Mesendoderm (in vitro differentiated cells): Measurements from ENCODE around the gene NRAP.

Source experiments
- DNase-seq: peaks from one replicate; pipeline ENCODE4 v3.0.0; 2013
- H2AK5ac ChIP-seq: 2 replicates; pipeline ENCODE4 v1.6.1; 2013; ENCODE audit warnings: low read length, inconsistent platforms
- H2BK120ac ChIP-seq: 2 replicates; pipeline ENCODE4 v1.6.1; 2013; ENCODE audit warnings: low read depth, mild to moderate bottlenecking, low read length, moderate library complexity, mixed read lengths
- H2BK15ac ChIP-seq: replicated peaks from 2 replicates; pipeline ENCODE4 v1.6.1; 2013; ENCODE audit warnings: low read depth, mild to moderate bottlenecking, moderate library complexity
- H2BK5ac ChIP-seq: 2 replicates; pipeline ENCODE4 v1.6.1; 2013; ENCODE audit warnings: low read length, inconsistent platforms
- H3K18ac ChIP-seq: 2 replicates; pipeline ENCODE4 v1.6.1; 2013; ENCODE audit warnings: mild to moderate bottlenecking, low read length, mixed read lengths
- H3K23ac ChIP-seq: one replicate; pipeline ENCODE4 v1.6.1; 2013; ENCODE audit warnings: low read length
- H3K27ac ChIP-seq: 2 replicates; pipeline ENCODE4 v1.5.1; 2013; ENCODE audit warnings: low read depth, mild to moderate bottlenecking, inconsistent platforms, low read length, moderate library complexity
- H3K27me3 ChIP-seq: 2 replicates; pipeline ENCODE4 v1.6.1; 2013; ENCODE audit warnings: low read length, control low read depth, mild to moderate bottlenecking, inconsistent platforms; ENCODE audit not compliant: insufficient read depth, poor library complexity
- H3K36me3 ChIP-seq: 2 replicates; pipeline ENCODE4 v1.6.1; 2013; ENCODE audit warnings: low read length, inconsistent platforms; ENCODE audit not compliant: control insufficient read depth, insufficient read depth
- H3K4ac ChIP-seq: one replicate; pipeline ENCODE4 v1.6.1; 2013; ENCODE audit warnings: low read depth, mild to moderate bottlenecking, low read length, moderate library complexity
- H3K4me1 ChIP-seq: 2 replicates; pipeline ENCODE4 v1.6.1; 2013; ENCODE audit warnings: low read depth, low read length, inconsistent platforms; ENCODE audit not compliant: control insufficient read depth
- H3K4me2 ChIP-seq: 2 replicates; pipeline ENCODE4 v1.6.1; 2013; ENCODE audit warnings: low read length
- H3K4me3 ChIP-seq: 2 replicates; pipeline ENCODE4 v1.5.1; 2013; ENCODE audit warnings: mild to moderate bottlenecking, low read length
- H3K56ac ChIP-seq: one replicate; pipeline ENCODE4 v1.6.1; 2013; ENCODE audit warnings: low read length
- H3K79me1 ChIP-seq: 2 replicates; pipeline ENCODE4 v1.6.1; 2013; ENCODE audit warnings: low read length, inconsistent platforms
- H3K79me2 ChIP-seq: 2 replicates; pipeline ENCODE4 v1.6.1; 2013; ENCODE audit warnings: mild to moderate bottlenecking, low read length; ENCODE audit not compliant: control insufficient read depth, insufficient read depth
- H3K9ac ChIP-seq: 2 replicates; pipeline ENCODE4 v1.6.1; 2013; ENCODE audit warnings: low read length, inconsistent platforms
- H4K5ac ChIP-seq: one replicate; pipeline ENCODE4 v1.6.1; 2013; ENCODE audit warnings: low read length
- H4K8ac ChIP-seq: one replicate; pipeline ENCODE4 v1.6.1; 2013; ENCODE audit warnings: low read depth, mild to moderate bottlenecking, control low read depth, low read length, moderate library complexity
- WGBS: extraction: QIAGEN DNeasy Blood & Tissue Kit; methylation state at CpG from one replicate; pipeline ENCODE4 v1.1.7; 2013; ENCODE audit warnings: low lambda C conversion rate, missing lambda C conversion rate; ENCODE audit not compliant: insufficient coverage; ENCODE audit errors: extremely low coverage; 5-methylcytosine and 5-hydroxymethylcytosine counted together

The NRAP gene

GRCh38 chr10:113644185-113645120 is 19.4 kb downstream of the NRAP start:
- Histone ChIP-seq H3K18ac (no peak overlapping the region), H4K8ac (no peak overlapping the region), H4K5ac (no peak overlapping the region), H3K4me1 (no peaks in the 10 kb centered on the region), H3K23ac (no peak overlapping the region), H2BK5ac (no peak overlapping the region), H3K56ac (no peak overlapping the region), H3K4me2 (no peak overlapping the region), H3K27me3 (no peaks in the 10 kb centered on the region), H2BK120ac (no peak overlapping the region), H3K9ac (no peak overlapping the region), H3K79me2 (no peaks in the 10 kb centered on the region), H3K4me3 (no peak overlapping the region), H3K4ac (no peak overlapping the region), H2AK5ac (no peak overlapping the region), H2BK15ac (no peak overlapping the region), H3K36me3 (no peaks in the 10 kb centered on the region), H3K27ac (no peak overlapping the region), H3K79me1 (no peaks in the 10 kb centered on the region)
- DNase-seq = peak; percentile 50
- WGBS = no CpG with 5 or more reads among the region's 7 CpGs

- Histone ChIP-seq H2BK5ac (no peak overlapping the region), H2BK15ac (no peak overlapping the region), H3K79me1 (no peaks in the 10 kb centered on the region), H4K8ac (no peak overlapping the region), H3K56ac (no peak overlapping the region), H3K36me3 (no peaks in the 10 kb centered on the region), H2BK120ac (no peak overlapping the region), H2AK5ac (no peak overlapping the region), H3K4me1 (no peaks in the 10 kb centered on the region), H3K23ac (no peak overlapping the region), H3K27me3 (no peaks in the 10 kb centered on the region), H4K5ac (no peak overlapping the region), H3K18ac (no peak overlapping the region), H3K27ac (no peak overlapping the region), H3K9ac (no peak overlapping the region), H3K4me3 (no peak overlapping the region), H3K4me2 (no peak overlapping the region), H3K4ac (no peak overlapping the region), H3K79me2 (no peaks in the 10 kb centered on the region)
- no CpG with 5 or more reads among the region's 4 CpGs for WGBS
- no peak for DNase-seq
These were observed 20.7 kb downstream of the NRAP start for GRCh38 chr10:113643183-113643582.

- no peak overlapping the region for H2BK120ac ChIP-seq
- H3K27me3 ChIP-seq = no peaks in the 10 kb centered on the region
- WGBS = no CpG with 5 or more reads among the region's 4 CpGs
- H3K4ac ChIP-seq = no peak overlapping the region
- H3K27ac ChIP-seq = no peak overlapping the region
- no peaks in the 10 kb centered on the region for H3K36me3 ChIP-seq
- H4K8ac ChIP-seq = no peak overlapping the region
- H3K4me1 ChIP-seq = no peaks in the 10 kb centered on the region
- H3K9ac ChIP-seq = no peak overlapping the region
- DNase-seq = no peak
- no peak overlapping the region for H3K4me2 ChIP-seq
- H3K56ac ChIP-seq = no peak overlapping the region
- H2AK5ac ChIP-seq = no peak overlapping the region
- no peak overlapping the region for H2BK5ac ChIP-seq
- no peaks in the 10 kb centered on the region for H3K79me1 ChIP-seq
- H3K18ac ChIP-seq = no peak overlapping the region
- H3K23ac ChIP-seq = no peak overlapping the region
- H4K5ac ChIP-seq = no peak overlapping the region
- H3K79me2 ChIP-seq = no peaks in the 10 kb centered on the region
- no peak overlapping the region for H3K4me3 ChIP-seq
- H2BK15ac ChIP-seq = no peak overlapping the region
These were observed 22.1 kb downstream of the NRAP start for GRCh38 chr10:113641702-113642101.

- H3K79me2 ChIP-seq = no peaks in the 10 kb centered on the region
- no peak overlapping the region for H3K9ac ChIP-seq
- H3K79me1 ChIP-seq = no peaks in the 10 kb centered on the region
- no peak overlapping the region for H2BK120ac ChIP-seq
- no peak overlapping the region for H3K4me3 ChIP-seq
- no peak overlapping the region for H3K4me2 ChIP-seq
- no peak overlapping the region for H3K4ac ChIP-seq
- H3K27ac ChIP-seq = no peak overlapping the region
- no peak overlapping the region for H3K18ac ChIP-seq
- no peak overlapping the region for H4K5ac ChIP-seq
- no peaks in the 10 kb centered on the region for H3K27me3 ChIP-seq
- H3K4me1 ChIP-seq = no peaks in the 10 kb centered on the region
- H3K23ac ChIP-seq = no peak overlapping the region
- no peak overlapping the region for H2BK5ac ChIP-seq
- WGBS = no CpG with 5 or more reads among the region's 3 CpGs
- no peak overlapping the region for H4K8ac ChIP-seq
- H3K36me3 ChIP-seq = no peaks in the 10 kb centered on the region
- no peak overlapping the region for H2AK5ac ChIP-seq
- H2BK15ac ChIP-seq = no peak overlapping the region
- DNase-seq = no peak
- H3K56ac ChIP-seq = no peak overlapping the region
These were observed 23.9 kb downstream of the NRAP start for GRCh38 chr10:113639966-113640365.

- DNase-seq = no peak
- Histone ChIP-seq H3K27me3 (no peaks in the 10 kb centered on the region), H3K18ac (no peak overlapping the region), H4K5ac (no peak overlapping the region), H3K56ac (no peak overlapping the region), H2AK5ac (no peak overlapping the region), H3K36me3 (no peaks in the 10 kb centered on the region), H3K27ac (no peak overlapping the region), H3K4me2 (no peak overlapping the region), H3K23ac (no peak overlapping the region), H2BK15ac (no peak overlapping the region), H3K79me2 (no peaks in the 10 kb centered on the region), H4K8ac (no peak overlapping the region), H3K4ac (no peak overlapping the region), H3K4me3 (no peak overlapping the region), H3K79me1 (no peaks in the 10 kb centered on the region), H3K9ac (no peak overlapping the region), H2BK120ac (no peak overlapping the region), H3K4me1 (no peaks in the 10 kb centered on the region), H2BK5ac (no peak overlapping the region)
- no CpG with 5 or more reads among the region's 6 CpGs for WGBS
These were observed 32.0 kb downstream of the NRAP start for GRCh38 chr10:113631684-113632367.
